ENCODE measurements around the gene CCM2.

- no peak for TF ChIP-seq TBP (IDR thresholded peaks at IDR 0.05; ENCODE audit: low read depth, low read length)
- no peak for TF ChIP-seq CTCF (IDR thresholded peaks at IDR 0.05; ENCODE audit: control extremely low read depth in 1 of 3, insufficient read depth in 1 of 3, low read depth in 1 of 3, low read length in 3 of 3)
- TF ChIP-seq EZH2 (IDR thresholded peaks at IDR 0.05; ENCODE audit: low read depth, low read length, severe bottlenecking), result no peak
- no peak for TF ChIP-seq GABPA (IDR thresholded peaks at IDR 0.05; ENCODE audit: borderline replicate concordance, insufficient read depth, low read length)
- TF ChIP-seq POLR2A (IDR thresholded peaks at IDR 0.05; ENCODE audit: control extremely low read depth in 1 of 2, low read depth in 2 of 2, low read length in 2 of 2), result no peak
- TF ChIP-seq RFX5 (IDR thresholded peaks at IDR 0.05; ENCODE audit: borderline replicate concordance, low read depth, low read length), result no peak
- no peak for TF ChIP-seq HDAC2 (IDR thresholded peaks at IDR 0.05; ENCODE audit: borderline replicate concordance in 1 of 2, low read depth in 2 of 2, low read length in 2 of 2)
- TF ChIP-seq BCL11A (IDR thresholded peaks at IDR 0.05; ENCODE audit: low read depth in 2 of 2, low read length in 2 of 2), result no peak
- no peak for TF ChIP-seq USF2 (IDR thresholded peaks at IDR 0.05; ENCODE audit: low read length)
- no peak for TF ChIP-seq CBX8 (IDR thresholded peaks at IDR 0.05; ENCODE audit: borderline replicate concordance, low read depth, low read length)
Measured at GRCh38 chr7:45073786-45074527, 74.0 kb downstream of the CCM2 start.

Measured in H1 (cell line).